NCI-H2196 treated with DMSO at 0.1 percent for 48 hours (cell line): Measurements from ENCODE around the gene BDNF.
"Not testable (repeated sequence)": the region's sequence is repeated elsewhere in the genome, so short reads cannot be mapped to it uniquely, and the experiment has no call there.

Experiments used
- DNase-seq: peaks from one replicate; lab custom pipeline; 2025; ENCODE audit not compliant: unreplicated experiment; lab: John Stamatoyannopoulos, UW

Gene BDNF

GRCh38 chr11:27700351-27701301 lies at the start of gene BDNF:
BDNF (minus strand) TSS chr11:27700455; CDS start chr11:27658564, 41,891 bp downstream.
- no peak for DNase-seq

- DNase-seq: no peak
Measured at GRCh38 chr11:27740362-27741013, 40.2 kb upstream of the BDNF start.

- DNase-seq: no peak
Measured at GRCh38 chr11:27735281-27735680, 35.0 kb upstream of the BDNF start.

GRCh38 chr11:27731803-27732202 lies 31.5 kb upstream of the BDNF start:
- DNase-seq: not testable (repeated sequence)

- no peak for DNase-seq
Measured at GRCh38 chr11:27726981-27727380, 26.7 kb upstream of the BDNF start.

GRCh38 chr11:27723687-27724086 lies 23.4 kb upstream of the BDNF start:
- no peak for DNase-seq

GRCh38 chr11:27722953-27723344 lies 22.7 kb upstream of the BDNF start:
- DNase-seq: no peak

GRCh38 chr11:27722117-27722952 lies 22.1 kb upstream of the BDNF start:
- DNase-seq: no peak

GRCh38 chr11:27721264-27722116 lies 21.2 kb upstream of the BDNF start:
- DNase-seq: no peak

GRCh38 chr11:27720277-27720830 lies 20.1 kb upstream of the BDNF start:
- DNase-seq: no peak

- DNase-seq: no peak
Measured at GRCh38 chr11:27719546-27719925, 19.3 kb upstream of the BDNF start.

GRCh38 chr11:27718863-27719545 lies 18.7 kb upstream of the BDNF start:
- DNase-seq: no peak

GRCh38 chr11:27718346-27718862 lies 18.1 kb upstream of the BDNF start:
- DNase-seq: peak; percentile 34

- DNase-seq: no peak
Measured at GRCh38 chr11:27717801-27718229, 17.6 kb upstream of the BDNF start.

- no peak for DNase-seq
Measured at GRCh38 chr11:27717377-27717776, 17.1 kb upstream of the BDNF start.

GRCh38 chr11:27716835-27717234 lies 16.6 kb upstream of the BDNF start:
- no peak for DNase-seq

- DNase-seq: no peak
Measured at GRCh38 chr11:27716216-27716615, 16.0 kb upstream of the BDNF start.

GRCh38 chr11:27711725-27712124 lies 11.5 kb upstream of the BDNF start:
- no peak for DNase-seq

- no peak for DNase-seq
Measured at GRCh38 chr11:27710536-27710935, 10.3 kb upstream of the BDNF start.
